Neural cell (in vitro differentiated cells): ENCODE results near the gene RGP1. TPM values are rescaled to one million over a fixed set of nuclear protein-coding genes. Genes with fewer than 3 reads are reported as not detected.

Experiments used
- H2AFZ ChIP-seq: fragments of 200-600, 300-800 bp; sonication (generic), shearing (Covaris generic); 2 replicates; pipeline ENCODE4 v1.6.0; 2014; ENCODE audit warnings: low read depth, mild to moderate bottlenecking, antibody characterized with exemption, low read length, moderate library complexity
- H3F3A ChIP-seq: fragments of 200-600 bp; shearing (Covaris generic); 2 replicates; pipeline ENCODE4 v1.6.1; 2016; ENCODE audit warnings: mild to moderate bottlenecking, moderate library complexity, mixed read lengths, antibody characterized with exemption, low read length; ENCODE audit not compliant: insufficient read depth, poor library complexity, severe bottlenecking
- H3K27ac ChIP-seq: fragments of 200-600, 300-800 bp; sonication (generic), shearing (Covaris generic); 2 replicates; pipeline ENCODE4 v1.5.1; 2014; ENCODE audit warnings: mild to moderate bottlenecking, low read length, moderate library complexity
- H3K27me3 ChIP-seq: fragments of 300-800, 200-600 bp; sonication (generic), shearing (Covaris generic); 2 replicates; pipeline ENCODE4 v1.6.0; 2014; ENCODE audit warnings: mild to moderate bottlenecking, low read depth, low read length, moderate library complexity; ENCODE audit not compliant: insufficient read depth
- H3K36me3 ChIP-seq: fragments of 300-800, 200-600 bp; sonication (generic), shearing (Covaris generic); 2 replicates; pipeline ENCODE4 v1.5.1; 2014; ENCODE audit warnings: mild to moderate bottlenecking, antibody characterized with exemption, low read length, moderate library complexity; ENCODE audit not compliant: insufficient read depth
- H3K4me2 ChIP-seq: fragments of 300-800, 200-600 bp; sonication (generic), shearing (Covaris generic); 2 replicates; pipeline ENCODE4 v1.6.0; 2014; ENCODE audit warnings: mild to moderate bottlenecking, low read length
- H3K4me3 ChIP-seq: fragments of 300-800, 200-600 bp; sonication (generic), shearing (Covaris generic); 2 replicates; pipeline ENCODE4 v1.5.1; 2014; ENCODE audit warnings: mild to moderate bottlenecking, low read length, moderate library complexity
- H3K79me2 ChIP-seq: fragments of 200-600 bp; shearing (Covaris generic); replicated peaks from 2 replicates; pipeline ENCODE4 v1.6.0; 2014; ENCODE audit warnings: mild to moderate bottlenecking, low read length, moderate library complexity; ENCODE audit not compliant: insufficient read depth
- H3K9ac ChIP-seq: fragments of 300-800, 200-600 bp; sonication (generic), shearing (Covaris generic); 2 replicates; pipeline ENCODE4 v1.6.1; 2016; ENCODE audit warnings: mild to moderate bottlenecking, low read length, mixed read lengths
- H3K9me2 ChIP-seq: fragments of 200-600 bp; shearing (Covaris generic); 2 replicates; pipeline ENCODE4 v1.6.1; 2016; ENCODE audit warnings: mild to moderate bottlenecking, low read length, mixed read lengths; ENCODE audit not compliant: insufficient read depth
- H3K9me3 ChIP-seq: fragments of 200-600, 300-800 bp; sonication (generic), shearing (Covaris generic); 2 replicates; pipeline ENCODE4 v1.6.1; 2016; ENCODE audit warnings: mild to moderate bottlenecking, mixed run types, low read length, moderate library complexity, mixed read lengths
- H4K20me1 ChIP-seq: fragments of 200-600 bp; shearing (Covaris generic); 2 replicates; pipeline ENCODE4 v1.6.1; 2016; ENCODE audit warnings: mild to moderate bottlenecking, mixed run types; ENCODE audit not compliant: insufficient read depth
- EP300 ChIP-seq: fragments of 450-650 bp; conservative IDR thresholded peaks from 2 replicates; pipeline ENCODE4 v1.6.1; 2014; ENCODE audit warnings: antibody characterized with exemption, mild to moderate bottlenecking, moderate library complexity; ENCODE audit not compliant: poor library complexity, severe bottlenecking
- EZH2 ChIP-seq: fragments of 200-600, 300-800 bp; shearing (Covaris generic), sonication (generic); IDR thresholded peaks from 2 replicates; pipeline ENCODE4 v1.6.1; 2014; ENCODE audit warnings: antibody characterized with exemption, low read length, borderline replicate concordance, mild to moderate bottlenecking; ENCODE audit not compliant: insufficient read depth, poor library complexity, severe bottlenecking
- MXI1 ChIP-seq: fragments of 450-650 bp; conservative IDR thresholded peaks from 2 replicates; pipeline ENCODE4 v1.6.1; 2014; ENCODE audit warnings: antibody characterized with exemption, mild to moderate bottlenecking; ENCODE audit not compliant: poor library complexity, severe bottlenecking
- POLR2AphosphoS5 ChIP-seq: IDR thresholded peaks from 2 replicates; pipeline ENCODE4 v1.6.1; 2012
- RAD21 ChIP-seq: fragments of 450-650 bp; conservative IDR thresholded peaks from 2 replicates; pipeline ENCODE4 v1.6.1; 2014; ENCODE audit warnings: antibody characterized with exemption, mild to moderate bottlenecking, moderate library complexity
- REST ChIP-seq: IDR thresholded peaks from 2 replicates; pipeline ENCODE4 v1.6.1; 2012; ENCODE audit warnings: borderline replicate concordance
- SMC3 ChIP-seq: fragments of 450-650 bp; conservative IDR thresholded peaks from 2 replicates; pipeline ENCODE4 v1.6.1; 2014; ENCODE audit warnings: antibody characterized with exemption, mild to moderate bottlenecking, moderate library complexity; ENCODE audit not compliant: poor library complexity
- TAF1 ChIP-seq: IDR thresholded peaks from 2 replicates; pipeline ENCODE4 v1.6.1; 2012; ENCODE audit warnings: low read depth
- polyA plus RNA-seq: library from polyadenylated mRNA; depleted of rRNA; stranded (reverse); fragments of >200 nt; gene quantifications from 2 replicates; pipeline ENCODE4 v1.2.3, GENCODE V29; 2014
- TF ChIP-seq, protein P1 (sequence below): fragments of 450-650 bp; IDR thresholded peaks from 2 replicates; pipeline ENCODE4 v1.5.1; 2014; ENCODE audit warnings: antibody characterized with exemption, mild to moderate bottlenecking, moderate library complexity; ENCODE audit not compliant: poor library complexity, severe bottlenecking

RGP1 gene
- polyA plus RNA-seq, 1 donor from 2014 or later = 8.1 TPM

- no peaks in the 10 kb centered on the region for H4K20me1 ChIP-seq
- TF ChIP-seq EZH2 = no peak
- no peak for TF ChIP-seq SMC3
- TF ChIP-seq REST = no peak
- no peak for TF ChIP-seq MXI1
- TF ChIP-seq EP300 = no peak
- TF ChIP-seq POLR2AphosphoS5 = no peak
- TF ChIP-seq, protein P1, sequence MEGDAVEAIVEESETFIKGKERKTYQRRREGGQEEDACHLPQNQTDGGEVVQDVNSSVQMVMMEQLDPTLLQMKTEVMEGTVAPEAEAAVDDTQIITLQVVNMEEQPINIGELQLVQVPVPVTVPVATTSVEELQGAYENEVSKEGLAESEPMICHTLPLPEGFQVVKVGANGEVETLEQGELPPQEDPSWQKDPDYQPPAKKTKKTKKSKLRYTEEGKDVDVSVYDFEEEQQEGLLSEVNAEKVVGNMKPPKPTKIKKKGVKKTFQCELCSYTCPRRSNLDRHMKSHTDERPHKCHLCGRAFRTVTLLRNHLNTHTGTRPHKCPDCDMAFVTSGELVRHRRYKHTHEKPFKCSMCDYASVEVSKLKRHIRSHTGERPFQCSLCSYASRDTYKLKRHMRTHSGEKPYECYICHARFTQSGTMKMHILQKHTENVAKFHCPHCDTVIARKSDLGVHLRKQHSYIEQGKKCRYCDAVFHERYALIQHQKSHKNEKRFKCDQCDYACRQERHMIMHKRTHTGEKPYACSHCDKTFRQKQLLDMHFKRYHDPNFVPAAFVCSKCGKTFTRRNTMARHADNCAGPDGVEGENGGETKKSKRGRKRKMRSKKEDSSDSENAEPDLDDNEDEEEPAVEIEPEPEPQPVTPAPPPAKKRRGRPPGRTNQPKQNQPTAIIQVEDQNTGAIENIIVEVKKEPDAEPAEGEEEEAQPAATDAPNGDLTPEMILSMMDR = no peak
- no peak for TF ChIP-seq RAD21
- no peak for TF ChIP-seq TAF1
Observed at GRCh38 chr9:35738924-35739323, 10.2 kb upstream of the RGP1 start.

DNA sequence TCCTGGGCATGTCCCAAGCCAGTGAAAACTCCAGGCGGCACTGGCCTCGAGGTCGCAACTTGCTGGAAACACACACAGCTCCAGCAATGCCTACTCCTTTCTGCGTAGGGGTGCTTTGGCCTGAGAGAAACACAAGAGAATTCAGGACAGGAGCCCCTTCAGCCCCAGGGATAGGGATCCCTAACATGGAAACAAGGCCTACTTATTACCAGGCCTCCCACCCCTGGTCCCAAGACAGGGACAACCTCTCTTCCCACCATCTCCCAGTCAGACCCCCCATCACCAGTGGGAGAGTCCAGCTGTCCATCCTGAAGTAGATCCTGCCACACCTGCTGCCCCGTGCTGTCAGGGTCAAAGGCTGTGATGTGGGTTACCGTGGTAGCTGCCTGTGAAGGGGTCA, 8.8 kb upstream of the RGP1 start:
- no peak overlapping the region for H3K4me2 ChIP-seq
- TF ChIP-seq SMC3 = no peak
- TF ChIP-seq REST = no peak
- no peak overlapping the region for H3K9ac ChIP-seq
- no peaks in the 10 kb centered on the region for H3K36me3 ChIP-seq
- no peaks in the 10 kb centered on the region for H3K27me3 ChIP-seq
- peaks cover under 1% of the 10 kb centered on the region for H3K79me2 ChIP-seq
- H4K20me1 ChIP-seq = no peaks in the 10 kb centered on the region
- H3K27ac ChIP-seq = no peak overlapping the region
- H3K9me2 ChIP-seq = no peaks in the 10 kb centered on the region
- no peaks in the 10 kb centered on the region for H3K9me3 ChIP-seq
- H2AFZ ChIP-seq = no peak overlapping the region
- H3F3A ChIP-seq = no peaks in the 10 kb centered on the region
- no peak overlapping the region for H3K4me3 ChIP-seq

More at GRCh38 chr9:35738924-35739323, 10.2 kb upstream of the RGP1 start:
- H3K27me3 ChIP-seq = no peaks in the 10 kb centered on the region
- no peaks in the 10 kb centered on the region for H3K9me2 ChIP-seq
- no peak overlapping the region for H3K9ac ChIP-seq
- no peaks in the 10 kb centered on the region for H3K9me3 ChIP-seq
- no peaks in the 10 kb centered on the region for H3F3A ChIP-seq
- H3K4me2 ChIP-seq = no peak overlapping the region
- no peak overlapping the region for H2AFZ ChIP-seq
- H3K4me3 ChIP-seq = no peak overlapping the region
- H3K27ac ChIP-seq = no peak overlapping the region
- H3K79me2 ChIP-seq = no peaks in the 10 kb centered on the region
- H3K36me3 ChIP-seq = no peaks in the 10 kb centered on the region
